ENCODE measurements around the gene BMPR1A. TPM values are rescaled to one million over a fixed set of nuclear protein-coding genes. Genes with fewer than 3 reads are reported as not detected.
A peak's percentile ranks its signal among the peaks of the same experiment; 100 is the strongest.

Gene BMPR1A
- total and polyA plus RNA-seq, 2 experiments from 2014 or later = 14.2 to 82.5 TPM

DNA sequence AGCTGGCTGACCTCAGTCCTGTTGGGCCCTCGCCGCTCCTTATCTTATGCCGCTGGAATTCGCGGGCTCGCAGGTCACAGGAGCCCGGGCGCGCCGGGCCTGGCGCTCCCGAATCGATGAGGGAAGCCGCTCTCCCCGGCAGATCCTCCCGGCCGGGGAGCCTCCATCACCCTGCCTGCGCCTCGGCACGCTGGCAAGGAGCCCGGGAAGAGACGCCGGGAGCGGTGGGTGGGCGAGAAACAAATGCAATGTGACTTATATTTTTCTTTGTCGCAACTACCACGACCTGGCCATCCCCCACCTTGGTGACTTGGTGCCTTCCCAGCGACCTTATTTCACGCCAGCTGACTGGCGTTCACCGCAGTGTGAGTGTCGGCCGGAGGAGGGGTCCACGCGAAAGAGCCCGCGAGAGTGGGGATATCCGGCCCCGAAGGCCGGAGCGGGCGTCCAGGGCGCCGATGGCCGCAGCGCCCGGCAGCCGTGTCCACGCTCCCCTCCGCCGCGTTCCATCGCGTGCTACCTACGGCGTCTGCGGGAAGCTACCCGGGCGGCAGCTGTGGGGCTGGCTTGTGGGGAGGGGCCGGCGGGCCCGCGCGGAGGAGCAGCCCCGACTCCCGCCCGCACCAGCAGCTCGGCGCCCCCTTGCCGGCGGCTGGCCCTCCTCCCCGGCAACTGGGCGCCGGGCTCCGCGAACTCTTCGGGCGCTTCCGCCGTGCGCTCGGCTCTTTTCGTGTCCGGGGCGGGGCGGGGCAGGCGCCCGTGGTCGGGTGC, 494 bp upstream of the BMPR1A start:
- Histone ChIP-seq H3K27ac (ENCODE audit: low read depth) (peak overlapping the region; percentile 92), H3K27me3 (ENCODE audit: insufficient read depth) (no peaks in the 10 kb centered on the region), H3K4me2 (peak overlapping the region; percentile 78), H3K4me1 (ENCODE audit: insufficient read depth) (peaks cover 45% of the 10 kb centered on the region), H3K36me3 (ENCODE audit: insufficient read depth) (no peaks in the 10 kb centered on the region), H3K4me3 (peak overlapping the region; percentile 75), H3K9me2 (ENCODE audit: insufficient read depth) (no peaks in the 10 kb centered on the region), H3K79me2 (replicated peaks; ENCODE audit: insufficient read depth) (peaks cover 70% of the 10 kb centered on the region), H2AFZ (peak overlapping the region; percentile 54; the same call in 1 of the 2 replicates), H4K20me1 (replicated peaks; ENCODE audit: insufficient read depth) (peaks cover 11% of the 10 kb centered on the region), H3F3A (replicated peaks; ENCODE audit: low read depth) (peaks cover 11% of the 10 kb centered on the region)
- Mint-ChIP-seq H3K27ac (peak overlapping the region; percentile 95), H3K27me3 (ENCODE audit: insufficient read depth, low read depth, poor library complexity) (peaks cover 6% of the 10 kb centered on the region), H3K9me3 (no peaks in the 10 kb centered on the region; the same call in 2 of the 3 replicates), H3K4me3 (peak overlapping the region; percentile 84), H3K4me1 (peaks cover 44% of the 10 kb centered on the region), H3K36me3 (ENCODE audit: low read depth) (peaks cover 6% of the 10 kb centered on the region; the same call in 1 of the 3 replicates)
- DNase-seq (ENCODE audit: low spot score) = peak; percentile 96
- TF ChIP-seq CTCF (conservative IDR thresholded peaks at IDR 0.05; ENCODE audit: low read depth in 2 of 2) (no peak; a peak in 1 of 4 replicates), POLR2AphosphoS5 (IDR thresholded peaks at IDR 0.05; ENCODE audit: low read depth) (peak; percentile 62)
- ATAC-seq = peak; percentile 77

GRCh38 chr10:86757113-86757972, 924 bp downstream of the BMPR1A start:
- DNase-seq (ENCODE audit: low spot score) = peak; percentile 50
- Mint-ChIP-seq H3K27ac (peak overlapping the region; percentile 22), H3K27me3 (ENCODE audit: insufficient read depth, low read depth, poor library complexity) (peaks cover 4% of the 10 kb centered on the region), H3K4me3 (peak overlapping the region; percentile 92), H3K36me3 (ENCODE audit: low read depth) (peaks cover 3% of the 10 kb centered on the region; the same call in 1 of the 3 replicates), H3K4me1 (peaks cover 54% of the 10 kb centered on the region), H3K9me3 (no peaks in the 10 kb centered on the region; the same call in 2 of the 3 replicates)
- peaks cover 53% of the 10 kb centered on the region for H3K4me1 ChIP-seq (ENCODE audit: insufficient read depth)
- ATAC-seq = no peak
- no peaks in the 10 kb centered on the region for H3K27me3 ChIP-seq (ENCODE audit: insufficient read depth)
- peak overlapping the region; percentile 75 for H3K4me3 ChIP-seq
- peak overlapping the region; percentile 73 for H3K4me2 ChIP-seq
- no peaks in the 10 kb centered on the region for H3K9me2 ChIP-seq (ENCODE audit: insufficient read depth)
- no peak overlapping the region for H2AFZ ChIP-seq
- H4K20me1 ChIP-seq (replicated peaks; ENCODE audit: insufficient read depth) = peaks cover 25% of the 10 kb centered on the region
- H3F3A ChIP-seq (replicated peaks; ENCODE audit: low read depth) = 0 out of 2 replicates have a peak, but pooled peaks cover 4% of the 10 kb centered on the region
- H3K79me2 ChIP-seq (replicated peaks; ENCODE audit: insufficient read depth) = peaks cover 79% of the 10 kb centered on the region
- no peaks in the 10 kb centered on the region for H3K36me3 ChIP-seq (ENCODE audit: insufficient read depth)
- peak overlapping the region; percentile 52 for H3K27ac ChIP-seq (ENCODE audit: low read depth)
- no peak for TF ChIP-seq ZNF331 (CRISPR knock-in tag; IDR thresholded peaks at IDR 0.05; ENCODE audit: low read depth)
- no peak for TF ChIP-seq EZH2 (IDR thresholded peaks at IDR 0.05; ENCODE audit: low read depth, unreplicated experiment)
- TF ChIP-seq STAT1 (IDR thresholded peaks at IDR 0.05; ENCODE audit: unreplicated experiment) = no peak
- peak in 1 of 2 experiments; percentile 30; a peak in 2 of 4 replicates for TF ChIP-seq CTCF (conservative IDR thresholded peaks at IDR 0.05; ENCODE audit: low read depth in 2 of 2)
- no peak for TF ChIP-seq EZH2phosphoT487 (IDR thresholded peaks at IDR 0.05; ENCODE audit: unreplicated experiment)
- no peak for TF ChIP-seq REST (IDR thresholded peaks at IDR 0.05; ENCODE audit: unreplicated experiment)
- TF ChIP-seq ETS1 (IDR thresholded peaks at IDR 0.05) = no peak
